Activated naive CD4-positive, alpha-beta T cell treated with anti-CD3 and anti-CD28 coated beads, Interleukin-2, amount 50 U/mL, for 16 hours (primary cell): Measurements from ENCODE around the gene SREBF2.
"Not testable (repeated sequence)": the region's sequence is repeated elsewhere in the genome, so short reads cannot be mapped to it uniquely, and the experiment has no call there.

Experiments
- DNase-seq: peaks from one replicate; pipeline ENCODE4 v3.0.0-alpha.2; 2020

SREBF2 gene

DNA sequence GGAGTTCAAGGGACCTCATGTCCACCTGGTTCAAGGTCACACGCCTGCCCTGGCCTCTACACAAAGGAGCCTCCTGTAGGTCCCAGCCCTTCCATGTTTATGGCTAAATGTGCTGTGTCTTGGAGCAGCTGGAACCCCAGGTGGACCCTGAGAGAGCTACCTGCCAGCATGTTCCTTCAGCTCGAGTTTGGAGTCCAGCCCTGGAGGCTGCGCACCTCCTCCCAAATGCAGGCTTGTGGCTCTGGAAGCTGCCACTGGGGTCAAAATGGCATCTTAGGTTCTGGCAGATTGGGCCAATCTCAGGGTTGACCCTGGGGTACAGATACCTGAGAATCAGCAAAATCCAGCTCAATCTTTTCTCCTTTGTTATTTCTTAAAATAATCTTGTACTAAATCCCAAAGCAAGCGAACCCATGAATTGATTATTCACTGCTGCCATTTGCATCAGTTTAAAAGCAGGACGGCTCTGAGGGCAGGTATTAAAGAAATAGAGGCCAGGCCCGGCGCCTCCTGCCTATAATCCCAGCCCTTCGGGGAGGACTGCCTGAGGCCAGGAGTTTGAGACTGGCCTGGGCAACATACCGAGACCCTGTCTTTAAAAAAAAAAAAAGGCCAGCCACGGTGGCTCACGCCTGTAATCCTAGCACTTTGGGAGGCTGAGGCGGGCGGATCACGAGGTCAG is 90.8 kb downstream of the SREBF2 start:
- DNase-seq: no peak

DNA sequence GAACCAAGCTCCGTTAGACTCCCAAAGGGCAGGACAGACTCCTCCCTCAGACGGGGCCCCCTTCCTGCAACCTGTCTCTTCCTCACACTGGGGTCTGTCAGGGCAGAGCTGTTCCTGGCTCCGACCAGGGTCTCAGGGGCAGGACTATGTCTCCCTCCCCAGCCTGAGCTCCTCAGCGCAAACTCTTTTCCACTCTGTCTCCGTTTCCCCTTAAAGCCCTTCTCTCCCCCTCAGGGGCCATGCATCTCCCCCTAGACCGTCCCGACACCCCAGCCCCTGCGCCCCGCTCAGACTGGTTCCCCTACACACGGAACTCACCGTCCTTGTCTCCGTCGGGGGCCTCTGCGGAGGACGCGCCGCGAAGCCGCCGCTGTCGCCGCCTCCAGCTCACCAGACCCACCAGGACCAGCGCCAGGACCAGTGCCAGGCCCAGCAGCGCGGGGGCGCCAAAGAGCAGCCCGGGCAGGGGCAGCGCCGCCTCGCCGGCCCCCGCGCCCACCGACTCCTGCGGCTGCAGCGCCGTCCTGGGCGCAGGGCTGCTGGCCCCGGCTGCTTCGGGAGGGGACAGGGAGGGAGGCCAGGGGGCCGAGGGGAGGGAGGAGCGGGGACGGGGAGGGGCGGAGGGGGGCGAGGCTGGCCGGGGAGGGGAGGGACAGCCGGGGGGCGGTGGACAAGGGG is 93.0 kb downstream of the SREBF2 start:
- DNase-seq: peak; percentile 80

DNA sequence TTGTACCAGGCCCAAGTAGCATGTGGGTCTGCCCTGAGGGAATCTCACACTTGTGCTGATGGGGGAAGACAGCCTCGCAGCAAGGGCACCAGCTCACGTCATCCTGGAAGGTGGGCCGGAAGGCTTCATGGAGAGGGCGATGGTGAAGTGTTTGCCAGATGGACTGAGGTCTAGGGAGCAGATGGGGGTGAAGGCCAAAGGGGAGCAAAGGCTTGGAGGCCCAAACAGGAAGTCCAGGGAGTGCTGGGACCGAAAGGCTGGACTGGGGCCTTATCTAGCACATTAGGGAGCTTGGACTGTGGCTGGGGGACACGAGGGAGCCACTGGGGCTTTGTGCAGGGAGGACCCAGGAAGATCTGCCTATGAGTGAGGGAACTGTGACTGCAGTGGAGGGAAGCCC is 94.9 kb downstream of the SREBF2 start:
- DNase-seq: no peak

DNA sequence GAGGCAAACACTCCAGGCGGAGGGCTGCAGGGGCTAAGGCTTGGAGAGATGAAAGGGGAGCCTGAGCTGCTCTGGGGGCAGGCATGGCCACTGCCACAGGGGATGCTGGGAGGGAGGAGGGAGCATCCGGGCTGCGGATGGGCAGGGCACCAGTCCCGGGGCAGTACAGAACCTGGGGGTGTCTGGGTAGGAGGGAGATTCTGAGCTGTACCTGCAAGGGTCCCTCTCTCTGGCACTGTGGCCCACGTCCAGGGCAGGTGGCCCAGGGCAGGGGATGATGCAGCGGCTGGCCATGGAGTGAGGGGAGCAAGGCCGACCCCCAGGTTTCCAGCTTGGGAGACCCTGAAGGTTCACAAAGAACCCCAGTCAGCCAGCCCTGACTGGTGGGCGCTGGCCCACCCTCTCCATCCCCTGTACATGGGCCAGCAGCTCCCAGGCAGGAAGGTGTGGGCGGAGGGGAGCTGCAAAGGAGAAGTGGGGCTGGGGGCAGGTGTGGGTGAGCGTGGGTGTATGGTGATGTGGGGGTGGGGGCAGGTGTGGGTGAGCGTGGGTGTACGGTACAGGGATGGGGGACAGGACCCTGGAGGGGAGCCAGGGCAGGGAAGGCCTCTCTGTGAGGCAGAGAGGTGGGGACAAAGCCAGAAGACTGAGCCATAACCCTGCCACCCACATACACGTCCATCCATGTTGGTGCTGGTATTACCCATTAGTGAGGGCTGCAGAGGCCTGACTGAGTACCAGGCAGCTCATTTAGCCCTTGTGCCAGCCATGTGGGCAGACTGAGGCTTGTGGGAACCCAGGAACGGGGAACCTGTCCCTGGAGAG is 95.9 kb downstream of the SREBF2 start:
- no peak for DNase-seq

DNA sequence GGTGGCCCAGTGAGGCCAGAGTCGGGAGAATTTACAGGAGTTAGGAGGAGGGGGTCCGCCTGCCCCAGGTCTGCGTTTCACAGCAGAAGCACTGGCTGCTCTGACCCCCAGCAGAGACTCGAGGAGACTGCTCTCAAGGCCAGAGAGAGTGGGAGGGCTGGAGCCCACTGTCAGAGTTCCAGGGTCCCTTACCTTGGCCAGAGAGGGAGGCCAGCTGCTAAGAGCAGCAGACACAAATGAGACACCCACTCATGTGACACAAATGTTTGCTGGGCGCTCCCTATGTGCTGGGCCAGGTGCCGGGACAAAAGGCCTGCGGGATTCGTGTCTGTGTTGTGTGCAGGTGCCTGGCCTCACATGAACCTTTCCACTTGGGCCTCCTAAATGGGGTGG is 96.5 kb downstream of the SREBF2 start:
- DNase-seq: no peak

DNA sequence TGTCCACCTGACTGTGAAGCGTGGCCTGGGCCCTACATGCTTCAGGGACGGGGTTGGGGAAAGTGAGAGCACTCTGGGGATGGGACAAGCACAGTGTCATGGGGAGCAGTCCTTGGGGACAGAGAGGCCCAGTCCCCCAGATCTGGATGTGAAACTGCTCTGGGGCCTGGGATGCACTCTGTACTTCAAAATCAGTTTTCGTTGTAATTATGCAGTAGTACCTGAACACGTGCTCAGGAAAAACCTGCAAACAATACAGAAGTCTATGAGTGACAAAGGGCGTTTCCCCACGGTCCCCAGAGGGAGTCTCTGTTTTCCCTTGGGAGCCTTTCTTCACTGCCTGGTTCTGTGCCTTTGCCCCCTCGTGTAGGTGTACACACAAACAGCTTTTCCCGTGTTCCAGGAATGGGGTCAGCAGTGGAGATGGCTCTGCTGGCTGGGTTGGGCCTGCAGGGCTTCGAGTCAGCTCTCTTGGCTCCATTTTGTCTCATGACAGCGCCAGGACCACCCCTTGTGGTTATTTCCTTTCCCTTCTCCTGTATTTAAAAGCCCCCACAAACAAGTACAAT is 98.9 kb downstream of the SREBF2 start:
- DNase-seq: no peak

DNA sequence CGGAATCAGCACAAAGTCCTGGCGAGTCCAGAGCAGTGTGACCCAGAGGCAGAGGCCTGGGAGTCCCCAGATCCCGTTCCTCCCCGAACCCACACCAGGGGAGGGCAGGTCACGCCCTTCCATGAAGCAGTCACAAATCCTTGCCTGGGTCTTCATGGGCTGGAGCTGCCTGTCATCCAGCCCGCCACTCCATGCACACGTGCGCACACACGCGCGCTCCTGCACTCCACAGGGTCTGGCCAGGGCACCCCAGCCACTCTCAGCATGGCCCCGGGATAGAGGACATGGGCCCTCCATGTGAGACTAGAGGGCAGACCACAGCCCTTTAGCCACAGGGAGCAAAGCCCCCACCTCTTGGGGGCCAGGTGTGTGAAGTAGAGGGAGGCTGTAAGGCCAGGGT is 99.4 kb downstream of the SREBF2 start:
- no peak for DNase-seq

DNA sequence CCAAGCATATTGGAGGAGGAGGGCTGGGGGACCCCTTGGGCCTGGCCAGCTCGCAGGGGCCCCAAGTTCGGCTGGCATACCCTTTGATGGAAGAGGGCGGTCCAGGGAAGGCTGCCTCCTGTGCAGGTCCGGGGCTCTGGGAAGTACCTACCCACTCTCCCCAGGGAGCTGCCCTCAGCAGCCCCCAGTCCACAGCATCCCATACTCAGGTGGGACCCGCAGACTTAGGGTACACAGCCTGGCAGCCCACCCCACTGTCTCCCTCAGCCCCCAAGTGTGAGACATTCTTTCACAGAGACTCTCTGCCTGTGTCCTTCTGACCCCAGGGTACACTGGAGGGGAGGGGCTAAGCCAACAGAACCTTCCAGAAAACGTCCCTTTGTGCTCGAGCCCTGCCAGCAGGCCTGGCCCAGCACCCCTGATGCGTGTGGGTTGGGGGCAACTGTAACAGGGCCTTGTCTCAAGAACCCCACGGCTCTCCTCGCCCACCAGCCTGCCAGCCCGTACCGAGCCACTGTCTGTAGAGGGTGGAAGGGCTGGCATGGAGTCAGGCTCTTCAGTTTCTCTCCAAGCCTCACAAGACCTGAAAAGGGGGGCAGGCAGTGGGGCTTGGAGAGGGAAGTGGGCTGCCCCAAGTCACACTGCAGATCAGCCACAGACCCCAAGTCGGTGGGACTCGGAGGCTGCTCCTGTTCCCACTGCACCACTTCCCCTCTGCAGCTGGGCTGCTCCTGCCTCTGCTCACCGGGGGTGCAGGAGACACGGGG is 100.7 kb downstream of the SREBF2 start:
- no peak for DNase-seq

DNA sequence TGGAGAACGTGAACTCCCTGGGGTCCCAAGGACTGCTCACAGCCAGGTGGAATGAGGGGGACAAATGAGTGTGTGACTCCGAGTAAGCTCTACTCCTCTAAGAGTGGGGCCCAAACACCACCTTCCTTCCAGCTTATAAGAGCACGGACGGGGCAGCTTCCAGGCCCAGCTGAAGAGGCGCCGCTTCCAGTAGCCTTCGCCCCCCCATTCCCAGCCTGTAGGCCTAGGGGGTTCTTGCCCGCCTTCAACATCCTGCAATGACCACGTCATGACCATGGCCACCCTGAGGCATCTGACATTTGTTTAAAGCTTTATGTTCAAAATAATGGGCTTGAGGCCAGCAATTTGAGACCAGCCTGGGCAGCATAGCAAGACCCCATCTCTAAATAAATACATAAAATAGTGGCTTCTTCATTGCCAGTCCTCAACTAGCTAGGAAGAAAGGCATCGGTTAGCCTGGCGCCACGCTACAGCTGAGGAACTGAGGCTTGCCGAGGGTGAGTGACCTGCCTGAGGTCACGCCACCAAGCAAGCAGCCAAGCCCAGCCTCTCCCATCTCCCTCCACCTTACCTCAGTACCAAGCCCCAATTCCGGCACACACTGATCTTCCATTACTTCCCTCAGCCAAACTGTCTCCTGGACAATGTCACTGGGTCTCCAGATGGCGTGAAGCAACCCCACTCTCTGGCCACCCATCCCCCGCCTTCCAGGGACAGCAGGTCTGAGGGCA is 101.5 kb downstream of the SREBF2 start:
- DNase-seq: no peak

DNA sequence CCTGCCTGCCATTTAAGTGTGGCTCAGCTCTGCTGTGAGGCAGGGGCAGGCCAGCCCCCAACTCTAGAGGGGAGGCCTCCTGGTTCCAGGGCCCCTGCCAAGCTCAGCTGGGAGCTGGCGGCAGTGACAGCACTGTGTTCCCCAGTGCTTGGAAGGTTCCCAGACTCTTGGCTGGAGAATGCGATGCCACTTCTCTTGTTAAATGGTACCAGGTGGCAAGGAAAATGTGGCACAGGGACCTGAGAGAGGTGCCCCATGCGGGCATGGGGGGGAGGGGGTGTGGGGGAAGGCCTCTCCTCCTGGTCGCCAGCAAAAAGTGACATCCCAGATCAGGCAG is 102.1 kb downstream of the SREBF2 start:
- DNase-seq: no peak

DNA sequence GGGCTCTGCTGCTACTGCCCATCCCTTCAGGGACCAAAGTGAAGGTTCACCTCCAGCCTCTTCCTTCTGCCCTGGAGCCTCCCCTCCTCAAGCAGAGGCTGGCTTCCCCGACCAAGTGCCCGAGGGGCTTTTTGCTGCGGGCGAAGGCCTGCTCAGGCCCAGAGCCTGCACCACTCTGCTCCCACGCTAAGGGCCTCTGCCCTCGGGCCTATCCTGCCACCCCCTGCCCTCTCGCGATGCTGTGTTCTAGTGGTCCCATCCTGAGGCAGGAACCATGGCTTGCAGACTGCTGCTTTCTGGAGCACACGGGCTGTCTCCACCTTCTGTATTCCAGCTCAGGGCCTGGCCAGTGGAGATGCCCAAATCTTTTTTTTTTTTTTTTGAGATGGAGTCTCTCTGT is 102.6 kb downstream of the SREBF2 start:
- DNase-seq: no peak

DNA sequence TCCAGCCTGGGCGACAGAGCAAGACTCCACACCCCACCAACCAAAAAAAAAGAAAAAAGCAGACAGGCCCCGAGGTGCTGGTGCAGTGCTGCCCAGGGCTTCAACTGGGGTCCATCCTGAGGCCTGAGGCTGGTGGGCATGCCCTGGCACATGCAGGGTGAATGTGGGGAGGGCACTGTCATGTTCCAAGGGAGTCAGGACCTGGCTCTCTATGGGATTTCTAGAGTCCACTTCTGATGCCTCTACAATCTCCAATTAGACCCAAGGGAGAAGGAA is 103.9 kb downstream of the SREBF2 start:
- DNase-seq: no peak

DNA sequence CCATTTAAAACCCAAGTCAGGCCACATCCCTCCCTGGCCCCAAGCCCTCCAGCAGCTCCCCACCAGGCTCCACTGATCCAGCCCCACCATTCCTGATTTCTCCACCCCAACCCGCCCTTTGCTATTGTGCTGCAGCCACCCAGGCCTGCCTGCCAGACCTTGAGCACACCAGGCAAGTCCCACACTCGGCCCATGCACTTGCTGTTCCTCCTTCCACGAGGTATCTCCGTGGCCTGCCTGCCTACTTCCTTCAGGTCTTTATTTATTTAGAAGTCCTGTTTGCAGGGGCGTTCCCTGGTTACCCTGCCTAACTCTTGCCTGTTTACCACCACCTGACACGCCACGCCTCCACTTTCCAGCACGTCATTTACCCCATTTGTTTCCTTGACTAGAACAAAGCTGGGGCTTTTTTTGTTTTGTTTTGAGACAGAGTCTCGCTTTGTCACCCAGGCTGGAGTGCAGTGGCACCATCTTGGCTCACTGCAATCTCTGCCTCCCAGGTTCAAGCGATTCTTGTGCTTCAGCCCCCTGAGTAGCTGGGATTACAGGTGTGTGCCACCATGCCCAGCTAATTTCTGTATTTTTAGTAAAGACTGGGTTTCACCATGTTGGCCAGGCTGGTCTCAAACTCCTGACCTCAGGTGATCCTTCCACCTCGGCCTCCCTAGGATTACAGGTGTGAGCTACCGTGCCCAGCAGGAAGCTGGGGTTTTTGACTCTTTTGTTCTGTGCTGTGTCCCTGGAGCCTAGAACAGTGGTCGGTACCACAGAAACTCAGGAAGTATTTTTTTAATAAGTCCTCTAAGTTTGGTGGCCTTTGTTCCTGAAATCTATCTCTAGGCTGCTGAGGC is 107.3 kb downstream of the SREBF2 start:
- DNase-seq: peak; percentile 93

DNA sequence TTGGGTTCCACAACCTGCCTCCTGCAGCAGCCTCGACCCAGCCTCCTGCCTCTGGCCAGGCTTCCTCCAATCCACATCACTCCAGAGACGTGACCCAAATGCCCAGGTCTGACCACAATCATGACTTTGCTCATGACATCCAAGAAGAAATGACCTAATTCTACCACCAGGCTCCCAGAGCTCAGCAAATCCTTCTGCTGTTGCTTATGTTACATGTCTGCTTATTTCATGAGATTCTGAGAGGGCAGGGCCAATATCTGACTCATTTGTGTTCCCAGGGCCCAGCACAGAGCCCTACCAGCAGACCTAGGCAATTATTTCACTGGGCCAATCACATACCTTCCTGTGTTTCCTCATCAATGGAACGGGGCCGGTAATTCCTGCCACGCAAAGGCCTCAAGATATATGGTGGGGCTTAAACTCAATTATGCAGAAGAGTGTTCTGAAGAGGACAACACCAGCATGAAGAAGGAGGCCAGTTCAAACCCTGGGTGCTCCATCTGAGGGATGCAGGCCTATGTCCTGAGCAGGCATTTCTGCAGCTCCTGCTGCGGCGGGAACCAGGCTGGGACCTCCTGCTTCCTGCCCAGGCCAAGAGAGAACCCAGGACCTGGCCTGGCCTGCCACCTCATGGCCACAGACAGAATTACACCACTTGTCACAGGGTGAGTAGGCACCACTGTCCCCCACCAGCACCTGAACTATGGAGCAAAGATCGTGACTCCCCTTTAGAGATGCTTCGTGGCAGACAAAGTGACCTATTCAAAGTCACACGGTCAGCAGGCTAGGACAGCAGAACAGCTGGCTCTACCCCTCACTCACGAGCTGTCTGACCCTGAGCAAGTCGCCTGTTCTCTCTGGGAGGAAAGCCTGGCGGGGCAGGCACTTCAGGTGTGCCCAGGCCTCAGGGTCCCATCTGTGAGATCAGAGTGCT is 108.2 kb downstream of the SREBF2 start:
- peak; percentile 85 for DNase-seq

DNA sequence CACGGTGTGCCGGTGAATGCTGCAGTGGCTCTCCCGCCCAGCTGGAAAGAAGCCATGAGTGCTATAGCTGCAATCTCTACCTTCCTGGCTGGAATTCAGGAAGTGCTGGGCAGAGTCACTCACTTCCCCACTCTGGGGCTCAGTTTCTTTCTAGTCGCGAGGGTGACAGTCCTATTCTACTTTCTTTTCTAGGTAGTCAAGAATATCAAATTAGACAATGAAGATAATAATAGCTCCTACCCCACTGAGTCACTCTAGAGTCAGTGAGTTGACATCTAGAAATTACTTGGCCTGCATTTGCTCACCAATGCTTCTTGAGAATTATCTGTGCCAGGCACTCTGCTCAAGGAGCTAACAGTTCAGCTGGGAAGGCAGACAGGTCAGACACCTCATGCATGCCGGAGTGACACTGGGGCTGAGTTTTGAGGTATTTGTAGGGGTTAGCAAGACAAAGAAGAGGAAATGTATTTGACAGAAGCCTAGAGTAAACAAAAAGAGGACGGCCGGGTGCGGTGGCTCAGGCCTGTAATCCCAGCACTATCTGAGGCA is 110.8 kb downstream of the SREBF2 start:
- no peak for DNase-seq

DNA sequence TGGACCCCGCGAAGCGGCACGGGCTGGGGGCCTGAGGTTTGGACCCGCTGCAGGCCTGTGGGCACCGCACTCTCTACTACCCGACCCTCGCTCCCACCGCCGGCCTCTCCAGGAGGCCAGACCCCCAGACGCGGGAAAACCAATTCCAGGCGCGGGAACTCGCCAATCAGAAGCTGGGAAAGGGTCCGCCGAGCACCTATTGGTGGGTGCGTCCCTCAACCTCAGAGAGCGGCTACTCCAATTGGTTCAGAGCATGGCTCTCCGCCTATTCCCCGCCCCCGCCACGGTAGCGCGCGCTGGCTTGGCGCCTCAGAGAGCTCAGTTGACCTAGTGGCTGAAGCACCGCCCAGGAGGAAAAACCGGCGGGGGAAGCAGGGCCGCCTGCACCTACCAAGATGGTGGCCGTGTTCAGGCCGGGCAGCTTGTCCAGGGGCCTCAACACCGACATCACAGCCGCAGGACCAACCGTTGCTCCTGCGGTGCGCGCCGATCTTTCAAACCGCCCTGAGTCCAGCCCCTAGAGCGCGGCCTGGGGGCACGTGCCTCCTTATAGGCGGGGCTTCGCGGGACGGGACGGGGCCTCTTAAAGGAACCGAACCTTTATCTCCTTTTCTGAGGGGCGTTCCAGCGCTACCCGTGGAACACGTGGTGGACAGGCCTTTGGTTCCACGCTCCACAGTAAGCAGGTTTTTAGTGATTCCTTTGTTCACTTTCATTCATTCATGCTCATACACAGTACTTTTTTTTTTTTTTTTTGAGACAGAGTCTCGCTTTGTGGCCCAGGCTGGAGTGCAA is 113.9 kb downstream of the SREBF2 start, which contains the start of gene CENPM:
TSS of gene CENPM (minus strand) at position 524 of the 795 bp plus-strand sequence. CDS start at position 448, 76 bp downstream.
- peak; percentile 92 for DNase-seq

DNA sequence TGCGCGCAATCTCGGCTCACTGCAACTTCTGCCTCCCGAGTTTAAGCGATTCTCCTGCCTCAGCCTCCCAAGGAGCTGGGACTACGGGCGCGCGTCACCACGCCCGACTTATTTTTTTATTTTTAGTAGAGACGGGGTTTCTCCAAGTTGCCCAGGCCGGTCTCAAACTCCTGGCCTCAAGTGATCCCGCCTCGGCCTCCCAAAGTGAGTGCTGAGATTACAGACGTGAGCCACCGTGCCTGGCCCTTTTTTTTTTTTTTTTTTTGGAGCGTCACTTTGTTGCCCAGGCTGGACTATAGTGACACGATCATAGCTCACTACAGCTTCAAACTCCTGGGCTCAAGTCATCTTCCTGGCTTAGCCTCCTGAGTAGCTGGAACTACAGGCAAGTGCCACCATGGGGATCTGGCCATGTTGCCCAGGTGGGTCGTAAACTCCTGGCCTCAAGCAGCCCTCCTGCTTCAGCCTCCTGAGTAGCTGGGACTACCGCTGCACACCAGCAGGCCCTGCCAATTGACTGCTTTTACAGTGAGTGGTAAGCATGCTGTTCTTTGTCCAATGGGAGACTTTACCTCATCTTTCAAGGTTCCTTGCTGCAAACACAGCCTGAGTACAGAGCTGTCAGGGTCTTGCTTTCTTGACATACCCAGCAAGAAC is 114.6 kb downstream of the SREBF2 start:
- no peak for DNase-seq

DNA sequence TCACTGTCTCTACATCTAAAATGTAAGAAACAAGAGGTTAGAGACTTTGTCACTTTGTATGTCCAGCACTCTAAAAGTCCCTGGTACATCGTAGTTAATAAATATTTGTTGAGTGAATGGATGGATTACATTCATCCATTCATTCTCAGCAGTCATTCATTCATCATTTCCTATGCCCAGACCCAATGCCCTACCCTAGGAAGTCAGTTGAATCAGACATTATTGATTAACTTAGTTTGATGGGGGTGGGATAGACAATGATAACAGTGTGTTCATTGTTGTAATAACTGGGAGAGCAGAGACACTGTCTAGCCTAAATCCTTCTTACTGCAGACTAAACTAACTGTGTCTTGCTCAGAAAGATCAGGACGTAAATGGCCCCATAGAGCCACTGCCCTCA is 115.2 kb downstream of the SREBF2 start:
- no peak for DNase-seq

DNA sequence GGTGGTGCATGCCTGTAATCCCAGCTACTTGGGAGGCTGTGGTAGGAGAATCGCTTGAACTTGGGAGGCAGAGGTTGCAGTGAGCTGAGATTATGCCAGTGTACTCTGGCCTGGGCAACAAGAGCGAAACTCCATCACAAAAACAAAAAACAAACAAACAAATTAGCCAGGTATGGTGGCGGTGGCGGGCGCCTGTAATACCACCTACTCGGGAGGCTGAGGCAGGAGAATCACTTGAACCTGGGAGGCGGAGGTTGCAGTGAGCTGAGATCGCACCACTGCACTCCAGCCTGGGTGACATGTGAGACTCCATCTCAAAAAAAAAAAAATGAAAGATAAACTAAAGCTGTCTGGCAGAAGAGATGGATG is 116.0 kb downstream of the SREBF2 start:
- DNase-seq: not testable (repeated sequence)
